Ascending aorta (tissue), 2 donors: Measurements from ENCODE around the gene R3HDML. TPM values are rescaled to one million over a fixed set of nuclear protein-coding genes. Genes with fewer than 3 reads are reported as not detected.

ENCODE experiments used
- DNase-seq, 2 donors: peaks; one replicate each; pipeline ENCODE4 v3.0.0-alpha.2; 2019; ENCODE audit warnings: low spot score in 2 of 2
- H3K27ac ChIP-seq, 2 donors: fragments of 200-600 bp; sonication (generic); one replicate each; pipeline ENCODE4 v1.5.1; 2016 to 2017; ENCODE audit warnings: mild to moderate bottlenecking in 1 of 2
- H3K27me3 ChIP-seq: fragments of 200-600 bp; sonication (generic); one replicate; pipeline ENCODE4 v1.5.1; 2017
- H3K36me3 ChIP-seq, 2 donors: fragments of 200-600 bp; sonication (generic); one replicate each; pipeline ENCODE4 v1.5.1; 2016
- H3K4me1 ChIP-seq, 2 donors: fragments of 200-600 bp; sonication (generic); one replicate each; pipeline ENCODE4 v1.5.1; 2016 to 2017; ENCODE audit warnings: mild to moderate bottlenecking in 1 of 2
- H3K4me3 ChIP-seq, 2 donors: fragments of 200-600 bp; sonication (generic); one replicate each; pipeline ENCODE4 v1.5.1; 2016 to 2017; ENCODE audit warnings: mild to moderate bottlenecking in 1 of 2
- H3K9me3 ChIP-seq, 2 donors: fragments of 200-600 bp; sonication (generic); one replicate each; pipeline ENCODE4 v1.5.1; 2016
- CTCF ChIP-seq, 3 experiments: fragments of 200-600 bp in 2 of 3; fragments of 450-650 bp in 1 of 3; sonication (generic) in 2 of 3; IDR thresholded peaks; one replicate each; pipeline ENCODE4 v1.5.1; 2016 to 2019; ENCODE audit warnings: antibody characterized with exemption in 3 of 3, mild to moderate bottlenecking in 1 of 3, moderate library complexity in 1 of 3
- intact Hi-C: fragments of 100-400 bp; cut with DNase I; formaldehyde crosslinking; loops from one replicate; pipeline ENCODE4 v1.15.1; 2023
- total RNA-seq: library from RNA; depleted of rRNA; stranded (reverse); fragments of >200 nt; gene quantifications from one replicate; pipeline ENCODE4 v1.1.0, GENCODE V29; 2016

Gene R3HDML
- total RNA-seq, 1 donor from 2014 or later, result not detected

GRCh38 chr20:44334709-44335108, 2.1 kb upstream of the R3HDML start:
- no peaks in the 10 kb centered on the region for H3K9me3 ChIP-seq
- DNase-seq, result no peak
- H3K27me3 ChIP-seq, result no peaks in the 10 kb centered on the region
- intact Hi-C loops, result no loop called here
- no peaks in the 10 kb centered on the region for H3K36me3 ChIP-seq
- no peak for TF ChIP-seq CTCF (IDR thresholded peaks at IDR 0.05)
- H3K27ac ChIP-seq, result no peak overlapping the region
- H3K4me3 ChIP-seq, result no peak overlapping the region
- no peaks in the 10 kb centered on the region for H3K4me1 ChIP-seq

- no peak for DNase-seq
- Histone ChIP-seq H3K27ac (no peak overlapping the region), H3K27me3 (no peaks in the 10 kb centered on the region), H3K36me3 (no peaks in the 10 kb centered on the region), H3K9me3 (no peaks in the 10 kb centered on the region), H3K4me1 (no peaks in the 10 kb centered on the region), H3K4me3 (no peak overlapping the region)
- TF ChIP-seq CTCF (IDR thresholded peaks at IDR 0.05), result no peak
- intact Hi-C loops, result no loop called here
Measured at GRCh38 chr20:44335675-44336074, 1.2 kb upstream of the R3HDML start.

GRCh38 chr20:44336086-44336485, 757 bp upstream of the R3HDML start:
- no peak for DNase-seq
- H3K36me3 ChIP-seq, result no peaks in the 10 kb centered on the region
- no peaks in the 10 kb centered on the region for H3K27me3 ChIP-seq
- H3K4me1 ChIP-seq, result no peaks in the 10 kb centered on the region
- no peaks in the 10 kb centered on the region for H3K9me3 ChIP-seq
- H3K4me3 ChIP-seq, result no peak overlapping the region
- intact Hi-C loops, result no loop called here
- TF ChIP-seq CTCF (IDR thresholded peaks at IDR 0.05), result no peak
- H3K27ac ChIP-seq, result no peak overlapping the region

- Histone ChIP-seq H3K4me1 (no peaks in the 10 kb centered on the region), H3K9me3 (no peaks in the 10 kb centered on the region), H3K4me3 (no peak overlapping the region), H3K27ac (no peak overlapping the region), H3K36me3 (no peaks in the 10 kb centered on the region), H3K27me3 (no peaks in the 10 kb centered on the region)
- TF ChIP-seq CTCF (IDR thresholded peaks at IDR 0.05), result no peak
- no peak for DNase-seq
- intact Hi-C loops, result no loop called here
Measured at GRCh38 chr20:44342248-44342647, 5.4 kb downstream of the R3HDML start.

GRCh38 chr20:44343162-44343675, 6.4 kb downstream of the R3HDML start:
- Histone ChIP-seq H3K4me1 (no peaks in the 10 kb centered on the region), H3K4me3 (no peak overlapping the region), H3K36me3 (no peaks in the 10 kb centered on the region), H3K27me3 (no peaks in the 10 kb centered on the region), H3K9me3 (no peaks in the 10 kb centered on the region), H3K27ac (no peak overlapping the region)
- intact Hi-C loops, result no loop called here
- TF ChIP-seq CTCF (IDR thresholded peaks at IDR 0.05), result no peak
- no peak for DNase-seq

- intact Hi-C loops, result no loop called here
- Histone ChIP-seq H3K36me3 (no peaks in the 10 kb centered on the region), H3K4me1 (no peaks in the 10 kb centered on the region), H3K4me3 (no peak overlapping the region), H3K27ac (no peak overlapping the region), H3K27me3 (no peaks in the 10 kb centered on the region), H3K9me3 (no peaks in the 10 kb centered on the region)
- no peak for TF ChIP-seq CTCF (IDR thresholded peaks at IDR 0.05)
- no peak for DNase-seq
Measured at GRCh38 chr20:44344723-44345122, 7.9 kb downstream of the R3HDML start.
